H1 (cell line): ENCODE measurements around the gene COX7A1. TPM values are rescaled to one million over a fixed set of nuclear protein-coding genes. Genes with fewer than 3 reads are reported as not detected.
"Not testable (repeated sequence)": the region's sequence is repeated elsewhere in the genome, so short reads cannot be mapped to it uniquely, and the experiment has no call there.

Source experiments
- CTCF ChIA-PET: fragments of 300-600 bp; sonication (Branson Sonifier 250); formaldehyde crosslinking; loops from one replicate; lab custom pipeline; 2021; ENCODE audit not compliant: partially characterized antibody; lab: Charles Lee
- POLR2A ChIA-PET: fragments of 300-600 bp; sonication (Branson Sonifier 250); formaldehyde crosslinking; loops from one replicate; lab custom pipeline; 2021; ENCODE audit warnings: inconsistent platforms; ENCODE audit not compliant: partially characterized antibody; lab: Charles Lee
- DNase-seq, 2 experiments: peaks; one replicate each; pipeline versions ENCODE4 v3.0.0 to v3.0.0-alpha.2; 2010 to 2022; ENCODE audit warnings: low spot score in 2 of 2, low read depth in 1 of 2, mixed read lengths in 1 of 2
- FAIRE-seq: peaks from 2 replicates; lab custom pipeline; 2011; peaks lifted over from hg19 to GRCh38; lab: Jason Lieb, UNC
- H2AFZ ChIP-seq: 2 replicates; pipeline ENCODE4 v1.8.1; 2012; ENCODE audit warnings: low read length, inconsistent platforms
- H2AK5ac ChIP-seq: 2 replicates; pipeline ENCODE4 v1.6.1; 2013; ENCODE audit warnings: low read depth, low read length
- H2BK120ac ChIP-seq: replicated peaks from 2 replicates; pipeline ENCODE3; 2013; ENCODE audit warnings: low read depth, low read length, inconsistent platforms
- H2BK12ac ChIP-seq: 2 replicates; pipeline ENCODE4 v1.6.1; 2013; ENCODE audit warnings: low read depth, low read length
- H2BK15ac ChIP-seq: 2 replicates; pipeline ENCODE4 v1.6.1; 2013; ENCODE audit warnings: low read length
- H2BK20ac ChIP-seq: 2 replicates; pipeline ENCODE4 v1.6.1; 2013; ENCODE audit warnings: low read length
- H2BK5ac ChIP-seq: 2 replicates; pipeline ENCODE4 v1.6.1; 2013; ENCODE audit warnings: low read depth, low read length
- H3K14ac ChIP-seq: 2 replicates; pipeline ENCODE4 v1.6.1; 2013; ENCODE audit warnings: inconsistent platforms; ENCODE audit not compliant: insufficient read length
- H3K18ac ChIP-seq: 2 replicates; pipeline ENCODE4 v1.6.1; 2013; ENCODE audit warnings: low read length; ENCODE audit errors: extremely low read depth
- H3K23ac ChIP-seq: 2 replicates; pipeline ENCODE4 v1.6.1; 2013; ENCODE audit warnings: inconsistent platforms; ENCODE audit not compliant: insufficient read length
- H3K23me2 ChIP-seq: 2 replicates; pipeline ENCODE4 v1.6.1; 2013; ENCODE audit warnings: low read depth, low read length
- H3K27ac ChIP-seq: 2 replicates; pipeline ENCODE4 v1.6.1; 2011; ENCODE audit warnings: low read depth, low read length, inconsistent platforms
- H3K27me3 ChIP-seq, 4 experiments: replicated peaks in 1 of 4; 1 replicate in 1 of 4; 2 replicates in 3 of 4; pipeline versions ENCODE4 v1.6.1 to v1.8.1; 2011 to 2013; ENCODE audit warnings: low read length in 3 of 4, mild to moderate bottlenecking in 3 of 4, inconsistent platforms in 2 of 4, mixed read lengths in 2 of 4, moderate library complexity in 1 of 4; ENCODE audit not compliant: control insufficient read depth in 3 of 4, insufficient read depth in 3 of 4; ENCODE audit errors: extremely low read depth in 1 of 4
- H3K36me3 ChIP-seq, 4 experiments: 2 replicates each; pipeline versions ENCODE4 v1.6.1 to v1.8.1; 2011 to 2013; ENCODE audit warnings: mild to moderate bottlenecking in 4 of 4, low read length in 3 of 4, moderate library complexity in 2 of 4, control low read depth in 1 of 4, inconsistent platforms in 1 of 4; ENCODE audit not compliant: insufficient read depth in 4 of 4, control insufficient read depth in 2 of 4
- H3K4ac ChIP-seq: replicated peaks from 2 replicates; pipeline ENCODE3; 2013; ENCODE audit warnings: low read length, low read depth, mixed read lengths, inconsistent platforms; ENCODE audit not compliant: insufficient read length
- H3K4me1 ChIP-seq, 4 experiments: replicated peaks in 1 of 4; 1 replicate in 1 of 4; 2 replicates in 3 of 4; pipeline versions ENCODE4 v1.6.1 to v1.8.1; 2011 to 2013; ENCODE audit warnings: low read length in 3 of 4, inconsistent platforms in 2 of 4, mixed read lengths in 1 of 4; ENCODE audit not compliant: insufficient read depth in 4 of 4, control insufficient read depth in 3 of 4
- H3K4me2 ChIP-seq, 2 experiments: 2 replicates each; pipeline versions ENCODE4 v1.6.1 to v1.8.1; 2011 to 2013; ENCODE audit warnings: low read depth in 2 of 2, low read length in 2 of 2, control low read depth in 1 of 2, inconsistent platforms in 1 of 2, mild to moderate bottlenecking in 1 of 2; ENCODE audit not compliant: insufficient read depth in 1 of 2
- H3K4me3 ChIP-seq, 4 experiments: fragments of 200-600, 300-600 bp in 1 of 4; sonication (generic), shearing (Covaris generic), sonication (Bioruptor Twin) in 1 of 4; 2 replicates each; pipeline versions ENCODE4 v1.5.1 to v1.8.1; 2011 to 2016; ENCODE audit warnings: low read length in 4 of 4, low read depth in 3 of 4, control low read depth in 2 of 4, inconsistent platforms in 2 of 4, mild to moderate bottlenecking in 2 of 4, mixed read lengths in 1 of 4, moderate library complexity in 1 of 4; ENCODE audit not compliant: insufficient read depth in 2 of 4; ENCODE audit errors: extremely low read depth in 1 of 4
- H3K56ac ChIP-seq: replicated peaks from 2 replicates; pipeline ENCODE3; 2013; ENCODE audit warnings: low read depth, mild to moderate bottlenecking, mixed read lengths, low read length, inconsistent platforms; ENCODE audit not compliant: insufficient read length
- H3K79me1 ChIP-seq: 2 replicates; pipeline ENCODE4 v1.6.1; 2013; ENCODE audit warnings: low read depth, low read length, control low read depth
- H3K79me2 ChIP-seq, 2 experiments: 2 replicates each; pipeline versions ENCODE4 v1.6.1 to v1.8.1; 2012 to 2013; ENCODE audit warnings: low read length in 2 of 2, mild to moderate bottlenecking in 2 of 2, inconsistent platforms in 1 of 2; ENCODE audit not compliant: insufficient read depth in 2 of 2, control insufficient read depth in 1 of 2
- H3K9ac ChIP-seq, 4 experiments: replicated peaks in 1 of 4; 1 replicate in 1 of 4; 2 replicates in 3 of 4; pipeline versions ENCODE4 v1.6.1 to v1.8.1; 2011 to 2013; ENCODE audit warnings: low read depth in 3 of 4, low read length in 3 of 4, control low read depth in 2 of 4, mild to moderate bottlenecking in 2 of 4, moderate library complexity in 2 of 4, inconsistent platforms in 1 of 4; ENCODE audit errors: extremely low read depth in 1 of 4
- H3K9me3 ChIP-seq, 2 experiments: 2 replicates each; pipeline versions ENCODE4 v1.6.1 to v1.8.1; 2012 to 2013; ENCODE audit warnings: mild to moderate bottlenecking in 2 of 2, moderate library complexity in 2 of 2, control low read depth in 1 of 2, inconsistent platforms in 1 of 2, low read depth in 1 of 2, low read length in 1 of 2, mixed read lengths in 1 of 2; ENCODE audit not compliant: insufficient read depth in 2 of 2
- H4K20me1 ChIP-seq, 2 experiments: replicated peaks in 1 of 2; 2 replicates each; pipeline versions ENCODE3 to v1.8.1; 2011 to 2013; ENCODE audit warnings: inconsistent platforms in 2 of 2, low read length in 2 of 2, mild to moderate bottlenecking in 1 of 2; ENCODE audit not compliant: insufficient read depth in 2 of 2, control insufficient read depth in 1 of 2
- H4K5ac ChIP-seq: 2 replicates; pipeline ENCODE4 v1.6.1; 2013; ENCODE audit warnings: low read length, low read depth, mixed read lengths, inconsistent platforms; ENCODE audit not compliant: insufficient read length
- H4K8ac ChIP-seq: 2 replicates; pipeline ENCODE4 v1.8.0; 2013; ENCODE audit warnings: mild to moderate bottlenecking, moderate library complexity, low read length, inconsistent platforms; ENCODE audit not compliant: insufficient read depth; ENCODE audit errors: extremely low read depth
- H4K91ac ChIP-seq: replicated peaks from 2 replicates; pipeline ENCODE3; 2013; ENCODE audit warnings: low read length, mixed read lengths, inconsistent platforms; ENCODE audit not compliant: insufficient read length
- WGBS, 2 experiments: shearing (Covaris generic) in 1 of 2; methylation state at CpG; one replicate each; pipeline versions ENCODE4 v1.1.6 to v1.1.7; 2013 to 2015; ENCODE audit warnings: low lambda C conversion rate in 2 of 2, mixed read lengths in 2 of 2, inconsistent platforms in 1 of 2, low coverage in 1 of 2, missing lambda C conversion rate in 1 of 2; ENCODE audit not compliant: insufficient replicate concordance in 2 of 2, insufficient coverage in 1 of 2, insufficient read length in 1 of 2; ENCODE audit errors: extremely low coverage in 1 of 2, missing lambda C conversion rate in 1 of 2; 5-methylcytosine and 5-hydroxymethylcytosine counted together
- polyA plus RNA-seq, 7 experiments: library from polyadenylated mRNA; depleted of rRNA in 3 of 7; stranded (reverse) in 5 of 7; unstranded in 2 of 7; fragments of >200 nt in 5 of 7; fragments of 200-250 nt in 2 of 7; gene quantifications; 1 replicate in 5 of 7; 2 replicates in 1 of 7; 4 replicates in 1 of 7; pipeline versions ENCODE4 v1.2.1 to v1.2.3, GENCODE V29; 2011 to 2013; ENCODE audit warnings: missing spikeins in 2 of 7, mixed read lengths in 2 of 7
- total RNA-seq: library from RNA; stranded (reverse); fragmentation: NEBNext Ultra II Directional; extraction: Animal tissue kit (Norgen Biotek cat#: 25700); gene quantifications from 2 replicates; pipeline ENCODE4 v1.2.1, GENCODE V29; 2021

COX7A1 gene
- total and polyA plus RNA-seq, 2 of the 8 experiments (the other 6 are each of a cell fraction or from before 2014, with no cell fraction given), result 0.60 TPM

- H3K23me2 ChIP-seq, H3K4me3 ChIP-seq, H3K4me1 ChIP-seq, H2BK5ac ChIP-seq, FAIRE-seq, H3K27ac ChIP-seq, H2BK20ac ChIP-seq, H2BK15ac ChIP-seq, H3K4ac ChIP-seq, H4K91ac ChIP-seq, H3K18ac ChIP-seq, H2AK5ac ChIP-seq, H4K20me1 ChIP-seq, H3K56ac ChIP-seq, H2BK12ac ChIP-seq, DNase-seq, H2BK120ac ChIP-seq, H3K4me2 ChIP-seq, H3K27me3 ChIP-seq, H3K9ac ChIP-seq, H4K8ac ChIP-seq, H4K5ac ChIP-seq, H3K79me2 ChIP-seq, H3K79me1 ChIP-seq, H3K9me3 ChIP-seq, H3K23ac ChIP-seq, H3K36me3 ChIP-seq, H2AFZ ChIP-seq, H3K14ac ChIP-seq: not testable (repeated sequence)
- ChIA-PET CTCF (interaction anchor here (1.0 to 9.1 kb wide), 3 partner anchors 20 to 39 kb away, joined by 3 to 157 read pairs (median 4); partner anchors contain the start of gene OVOL3), POLR2A (interaction anchor here (4.7 kb wide), 1 partner anchor 36 kb away, joined by 45 read pairs; no protein-coding TSS in a partner anchor)
- WGBS, 2 experiments, result 90% methylated on average over 6 of the region's 6 CpGs; no CpG with 5 or more reads in 1 of the 2 experiments
Observed at GRCh38 chr19:36131221-36131620, 21.0 kb downstream of the COX7A1 start.
